ENCODE results near the gene TTC36. TPM values are rescaled to one million over a fixed set of nuclear protein-coding genes. Genes with fewer than 3 reads are reported as not detected.

TTC36 gene
- polyA plus RNA-seq, 1 donor from 2014 or later, result 4.3 TPM

DNA sequence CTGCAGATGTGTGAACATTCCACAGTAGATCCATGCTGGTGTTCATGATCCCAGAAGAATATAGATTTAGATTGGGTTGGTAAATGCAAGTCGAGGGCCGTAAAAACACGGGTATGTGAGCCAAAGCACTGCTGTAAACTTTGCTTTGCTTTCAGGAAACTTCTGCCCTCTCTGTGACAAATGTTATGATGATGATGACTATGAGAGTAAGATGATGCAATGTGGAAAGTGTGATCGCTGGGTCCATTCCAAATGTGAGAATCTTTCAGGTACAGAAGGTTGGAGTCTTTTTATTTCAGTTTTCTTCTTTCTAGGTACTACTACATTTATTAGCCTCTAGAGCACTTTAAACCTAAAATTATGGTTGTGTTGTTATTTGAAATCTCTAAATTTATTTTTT, 36.2 kb upstream of the TTC36 start:
- peaks cover 17% of the 10 kb centered on the region for H3K36me3 ChIP-seq (ENCODE audit: insufficient read depth, low read length)
- H3K27ac ChIP-seq (ENCODE audit: low read length), result no peak overlapping the region
- H3K27me3 ChIP-seq (ENCODE audit: insufficient read depth, low read depth, low read length), result no peaks in the 10 kb centered on the region
- no peaks in the 10 kb centered on the region for H3K79me2 ChIP-seq (replicated peaks; ENCODE audit: insufficient read depth, low read length)
- H3K4me2 ChIP-seq (ENCODE audit: low read length), result no peak overlapping the region
- no peak overlapping the region for H3K9ac ChIP-seq (ENCODE audit: low read length)
- H3K9me3 ChIP-seq (ENCODE audit: low read length), result no peaks in the 10 kb centered on the region
- H4K20me1 ChIP-seq (ENCODE audit: insufficient read depth), result no peaks in the 10 kb centered on the region
- no peak overlapping the region for H2AFZ ChIP-seq (ENCODE audit: low read depth, low read length)
- no peak overlapping the region for H3K4me3 ChIP-seq (ENCODE audit: low read length)
- no peaks in the 10 kb centered on the region for H3K9me2 ChIP-seq (ENCODE audit: insufficient read depth, low read length)
- no peaks in the 10 kb centered on the region for H3F3A ChIP-seq (ENCODE audit: insufficient read depth, low read length, poor library complexity, severe bottlenecking)
- no peak for TF ChIP-seq POLR2AphosphoS5 (IDR thresholded peaks at IDR 0.05)
- TF ChIP-seq TAF1 (IDR thresholded peaks at IDR 0.05; ENCODE audit: low read depth), result no peak
- no peak for TF ChIP-seq SMC3 (conservative IDR thresholded peaks at IDR 0.05; ENCODE audit: poor library complexity)
- no peak for TF ChIP-seq EP300 (conservative IDR thresholded peaks at IDR 0.05; ENCODE audit: poor library complexity, severe bottlenecking)
- no peak for TF ChIP-seq REST (IDR thresholded peaks at IDR 0.05; ENCODE audit: borderline replicate concordance)
- TF ChIP-seq RAD21 (conservative IDR thresholded peaks at IDR 0.05), result no peak
- no peak for TF ChIP-seq EZH2 (IDR thresholded peaks at IDR 0.05; ENCODE audit: borderline replicate concordance, insufficient read depth, low read length, poor library complexity, severe bottlenecking)
- TF ChIP-seq MXI1 (conservative IDR thresholded peaks at IDR 0.05; ENCODE audit: poor library complexity, severe bottlenecking), result no peak
- TF ChIP-seq, protein P1, sequence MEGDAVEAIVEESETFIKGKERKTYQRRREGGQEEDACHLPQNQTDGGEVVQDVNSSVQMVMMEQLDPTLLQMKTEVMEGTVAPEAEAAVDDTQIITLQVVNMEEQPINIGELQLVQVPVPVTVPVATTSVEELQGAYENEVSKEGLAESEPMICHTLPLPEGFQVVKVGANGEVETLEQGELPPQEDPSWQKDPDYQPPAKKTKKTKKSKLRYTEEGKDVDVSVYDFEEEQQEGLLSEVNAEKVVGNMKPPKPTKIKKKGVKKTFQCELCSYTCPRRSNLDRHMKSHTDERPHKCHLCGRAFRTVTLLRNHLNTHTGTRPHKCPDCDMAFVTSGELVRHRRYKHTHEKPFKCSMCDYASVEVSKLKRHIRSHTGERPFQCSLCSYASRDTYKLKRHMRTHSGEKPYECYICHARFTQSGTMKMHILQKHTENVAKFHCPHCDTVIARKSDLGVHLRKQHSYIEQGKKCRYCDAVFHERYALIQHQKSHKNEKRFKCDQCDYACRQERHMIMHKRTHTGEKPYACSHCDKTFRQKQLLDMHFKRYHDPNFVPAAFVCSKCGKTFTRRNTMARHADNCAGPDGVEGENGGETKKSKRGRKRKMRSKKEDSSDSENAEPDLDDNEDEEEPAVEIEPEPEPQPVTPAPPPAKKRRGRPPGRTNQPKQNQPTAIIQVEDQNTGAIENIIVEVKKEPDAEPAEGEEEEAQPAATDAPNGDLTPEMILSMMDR (IDR thresholded peaks at IDR 0.05; ENCODE audit: poor library complexity, severe bottlenecking), result no peak

GRCh38 chr11:118497831-118498230, 29.4 kb upstream of the TTC36 start:
- Histone ChIP-seq H3K9me3 (ENCODE audit: low read length) (no peaks in the 10 kb centered on the region), H3K27me3 (ENCODE audit: insufficient read depth, low read depth, low read length) (no peaks in the 10 kb centered on the region), H3K79me2 (replicated peaks; ENCODE audit: insufficient read depth, low read length) (no peaks in the 10 kb centered on the region), H3K4me2 (ENCODE audit: low read length) (no peak overlapping the region), H3K9me2 (ENCODE audit: insufficient read depth, low read length) (no peaks in the 10 kb centered on the region), H3K27ac (ENCODE audit: low read length) (no peak overlapping the region), H3F3A (ENCODE audit: insufficient read depth, low read length, poor library complexity, severe bottlenecking) (no peaks in the 10 kb centered on the region), H3K36me3 (ENCODE audit: insufficient read depth, low read length) (peaks cover 15% of the 10 kb centered on the region), H3K9ac (ENCODE audit: low read length) (no peak overlapping the region), H3K4me3 (ENCODE audit: low read length) (no peak overlapping the region), H2AFZ (ENCODE audit: low read depth, low read length) (no peak overlapping the region), H4K20me1 (ENCODE audit: insufficient read depth) (no peaks in the 10 kb centered on the region)
- TF ChIP-seq EP300 (conservative IDR thresholded peaks at IDR 0.05; ENCODE audit: poor library complexity, severe bottlenecking) (no peak), RAD21 (conservative IDR thresholded peaks at IDR 0.05) (no peak), POLR2AphosphoS5 (IDR thresholded peaks at IDR 0.05) (no peak), SMC3 (conservative IDR thresholded peaks at IDR 0.05; ENCODE audit: poor library complexity) (no peak), REST (IDR thresholded peaks at IDR 0.05; ENCODE audit: borderline replicate concordance) (no peak), EZH2 (IDR thresholded peaks at IDR 0.05; ENCODE audit: borderline replicate concordance, insufficient read depth, low read length, poor library complexity, severe bottlenecking) (no peak), MXI1 (conservative IDR thresholded peaks at IDR 0.05; ENCODE audit: poor library complexity, severe bottlenecking) (no peak), TAF1 (IDR thresholded peaks at IDR 0.05; ENCODE audit: low read depth) (no peak)
- TF ChIP-seq, protein P1 (IDR thresholded peaks at IDR 0.05; ENCODE audit: poor library complexity, severe bottlenecking), result no peak
